ENCODE results near the gene DAZAP1. TPM values are rescaled to one million over a fixed set of nuclear protein-coding genes. Genes with fewer than 3 reads are reported as not detected.

The DAZAP1 gene
- total RNA-seq, 2 experiments from 2014 or later, result 235 to 241 TPM

GRCh38 chr19:1482361-1483130 lies 75.2 kb downstream of the DAZAP1 start:
- H3K27ac Mint-ChIP-seq, result no peak overlapping the region
- POLR2A ChIA-PET, result no interaction called here
- DNase-seq, result no peak
- no peak overlapping the region for H3K4me3 Mint-ChIP-seq
- H3K4me1 Mint-ChIP-seq, result peaks cover 16% of the 10 kb centered on the region
- H3K27me3 Mint-ChIP-seq, result no peaks in the 10 kb centered on the region
- H3K36me3 Mint-ChIP-seq (ENCODE audit: low read depth), result peaks cover 3% of the 10 kb centered on the region
- CTCF ChIA-PET, result no interaction called here
- no peaks in the 10 kb centered on the region for H3K9me3 Mint-ChIP-seq

GRCh38 chr19:1483131-1483978 lies 76.0 kb downstream of the DAZAP1 start:
- no peak for DNase-seq
- Mint-ChIP-seq H3K4me3 (no peak overlapping the region), H3K27me3 (no peaks in the 10 kb centered on the region), H3K9me3 (no peaks in the 10 kb centered on the region), H3K4me1 (peaks cover 9% of the 10 kb centered on the region), H3K36me3 (ENCODE audit: low read depth) (peaks cover 3% of the 10 kb centered on the region), H3K27ac (no peak overlapping the region)
- POLR2A ChIA-PET, result no interaction called here
- CTCF ChIA-PET, result no interaction called here

- ChIA-PET CTCF (no interaction called here), POLR2A (no interaction called here)
- Mint-ChIP-seq H3K4me3 (no peak overlapping the region), H3K27ac (no peak overlapping the region), H3K27me3 (no peaks in the 10 kb centered on the region), H3K36me3 (ENCODE audit: low read depth) (peaks cover 2% of the 10 kb centered on the region), H3K4me1 (peaks cover 8% of the 10 kb centered on the region), H3K9me3 (no peaks in the 10 kb centered on the region)
- DNase-seq, result no peak
Measured at GRCh38 chr19:1483979-1484428, 76.6 kb downstream of the DAZAP1 start.

Other genes with a start within 250 kb of the DAZAP1 start
- 10 to 100 TPM; 84.7 to 91.7 TPM for gene SBNO2, start 233.3 kb upstream of the DAZAP1 start, total RNA-seq
- 10 to 100 TPM; 71.7 to 82.0 TPM for gene STK11, start 201.8 kb upstream of the DAZAP1 start, total RNA-seq
- gene CBARP, start 169.6 kb upstream of the DAZAP1 start, total RNA-seq, result not detected
- gene ATP5F1D, start 165.8 kb upstream of the DAZAP1 start, total RNA-seq, result 100 to 1,000 TPM; 151 to 166 TPM
- gene MIDN, start 159.0 kb upstream of the DAZAP1 start, total RNA-seq, result 10 to 100 TPM; 58.0 to 65.7 TPM
- 100 to 1,000 TPM; 169 to 224 TPM for gene CIRBP, start 138.3 kb upstream of the DAZAP1 start, total RNA-seq
- gene FAM174C, start 132.1 kb upstream of the DAZAP1 start, total RNA-seq, result 10 to 100 TPM; 47.8 to 51.5 TPM
- gene EFNA2, start 121.7 kb upstream of the DAZAP1 start, total RNA-seq, result not detected
- 100 to 1,000 TPM in 1 of 2 experiments, 10 to 100 TPM in 1; 99.3 to 103 TPM for gene NDUFS7, start 23.7 kb upstream of the DAZAP1 start, total RNA-seq
- 10 to 100 TPM; 23.0 to 25.9 TPM for gene GAMT, start 6.0 kb upstream of the DAZAP1 start, total RNA-seq
- 1,000 to 10,000 TPM; 1,158 to 1,387 TPM for gene RPS15, start 30.8 kb downstream of the DAZAP1 start, total RNA-seq
- under 1 TPM; 0.02 to 0.10 TPM for gene APC2, start 42.5 kb downstream of the DAZAP1 start, total RNA-seq
- gene C19orf25, start 71.6 kb downstream of the DAZAP1 start, total RNA-seq, result 10 to 100 TPM; 33.2 to 40.7 TPM
- gene PCSK4, start 82.8 kb downstream of the DAZAP1 start, total RNA-seq, result 1 to 10 TPM; 3.8 to 4.4 TPM
- 1 to 10 TPM; 1.6 to 1.8 TPM for gene REEP6, start 83.6 kb downstream of the DAZAP1 start, total RNA-seq
- gene ADAMTSL5, start 105.4 kb downstream of the DAZAP1 start, total RNA-seq, result 1 to 10 TPM; 4.2 to 5.4 TPM
- gene PLK5, start 116.5 kb downstream of the DAZAP1 start, total RNA-seq, result not detected
- 10 to 100 TPM in 1 of 2 experiments, 1 to 10 TPM in 1; 10.0 to 12.1 TPM for gene MEX3D, start 160.7 kb downstream of the DAZAP1 start, total RNA-seq
- 10 to 100 TPM; 76.2 to 93.3 TPM for gene MBD3, start 185.3 kb downstream of the DAZAP1 start, total RNA-seq
- 100 to 1,000 TPM; 144 to 184 TPM for gene UQCR11, start 197.9 kb downstream of the DAZAP1 start, total RNA-seq
- 10 to 100 TPM; 84.5 to 85.9 TPM for gene TCF3, start 245.0 kb downstream of the DAZAP1 start, total RNA-seq

All from activated CD4-positive, alpha-beta T cell treated with anti-CD3 and anti-CD28 coated beads, Interleukin-2, amount 10 ng/mL, durations not matched to agents 7 days and 5 days (primary cell).